PC-3 (cell line): Measurements from ENCODE around the gene NTS. TPM values are rescaled to one million over a fixed set of nuclear protein-coding genes. Genes with fewer than 3 reads are reported as not detected.

ENCODE experiments used
- ATAC-seq: fragments of 200-7000 bp; cut with Tn5 transposase; 2 replicates; pipeline ENCODE4 v1.9.1; 2020; ENCODE audit warnings: mild to moderate bottlenecking, moderate library complexity
- BruUV-seq: library from RNA; stranded (reverse); fragments of 400-500 nt; replicated peaks from 2 replicates; lab custom pipeline; 2021; lab: Mats Ljungman, UMichigan
- CTCF ChIA-PET: fragments of 300-600 bp; sonication (Branson Sonifier 250); formaldehyde crosslinking; loops from one replicate; lab custom pipeline; 2022; ENCODE audit warnings: antibody characterized with exemption; lab: Charles Lee
- POLR2A ChIA-PET: fragments of 300-600 bp; sonication (Branson Sonifier 250); formaldehyde crosslinking; loops from one replicate; lab custom pipeline; 2022; ENCODE audit warnings: antibody characterized with exemption; ENCODE audit not compliant: unreplicated experiment; lab: Charles Lee
- DNase-seq: peaks from one replicate; pipeline ENCODE4 v3.0.0-alpha.2; 2015
- H2AFZ ChIP-seq: fragments of 300-600 bp; sonication (generic); 2 replicates; pipeline ENCODE4 v1.6.0; 2016; ENCODE audit warnings: antibody characterized with exemption, low read length
- H3F3A ChIP-seq: fragments of 300-600 bp; sonication (generic); one replicate; pipeline ENCODE4 v1.6.0; 2017; ENCODE audit warnings: antibody characterized with exemption, low read length, control low read depth, mild to moderate bottlenecking; ENCODE audit not compliant: unreplicated experiment
- H3K27ac ChIP-seq: fragments of 300-600 bp; sonication (generic); 2 replicates; pipeline ENCODE4 v1.5.1; 2016; ENCODE audit warnings: mild to moderate bottlenecking, low read length
- H3K27me3 ChIP-seq: fragments of 300-600 bp; sonication (generic); 2 replicates; pipeline ENCODE4 v1.6.1; 2016; ENCODE audit warnings: low read length, mixed read lengths
- H3K36me3 ChIP-seq: fragments of 300-600 bp; sonication (generic); 2 replicates; pipeline ENCODE4 v1.6.1; 2016; ENCODE audit warnings: low read depth, mixed run types, low read length, mixed read lengths
- H3K4me1 ChIP-seq: fragments of 300-600 bp; sonication (generic); 2 replicates; pipeline ENCODE4 v1.5.1; 2016; ENCODE audit warnings: low read length; ENCODE audit not compliant: insufficient read depth
- H3K4me2 ChIP-seq: fragments of 300-600 bp; sonication (generic); 2 replicates; pipeline ENCODE4 v1.6.0; 2016; ENCODE audit warnings: low read length
- H3K4me3 ChIP-seq: fragments of 300-600 bp; sonication (generic); 2 replicates; pipeline ENCODE4 v1.5.1; 2016; ENCODE audit warnings: mild to moderate bottlenecking, low read length, mixed read lengths
- H3K79me2 ChIP-seq: fragments of 300-600 bp; sonication (generic); 2 replicates; pipeline ENCODE4 v1.6.1; 2017; ENCODE audit warnings: low read length, mixed read lengths
- H3K9ac ChIP-seq: fragments of 300-600 bp; sonication (generic); 2 replicates; pipeline ENCODE4 v1.6.0; 2016; ENCODE audit warnings: mild to moderate bottlenecking, low read length
- H3K9me2 ChIP-seq: fragments of 300-600 bp; sonication (generic); replicated peaks from 2 replicates; pipeline ENCODE4 v1.6.1; 2016; ENCODE audit warnings: mixed run types, low read length, mixed read lengths
- H3K9me3 ChIP-seq: fragments of 300-600 bp; sonication (generic); 2 replicates; pipeline ENCODE4 v1.6.1; 2016; ENCODE audit warnings: low read length, mixed read lengths
- H4K20me1 ChIP-seq: fragments of 300-600 bp; sonication (generic); 2 replicates; pipeline ENCODE4 v1.6.1; 2016; ENCODE audit warnings: low read length, mixed read lengths
- CTCF ChIP-seq: fragments of 300-600 bp; sonication (generic); conservative IDR thresholded peaks from 2 replicates; pipeline ENCODE4 v1.5.1; 2017; ENCODE audit warnings: antibody characterized with exemption, low read depth, mild to moderate bottlenecking, low read length
- EZH2 ChIP-seq: fragments of 300-600 bp; sonication (generic); IDR thresholded peaks from one replicate; pipeline ENCODE4 v1.6.1; 2017; ENCODE audit warnings: antibody characterized with exemption, mild to moderate bottlenecking, low read length; ENCODE audit not compliant: unreplicated experiment
- EZH2phosphoT487 ChIP-seq: fragments of 300-600 bp; sonication (generic); IDR thresholded peaks from 2 replicates; pipeline ENCODE4 v1.6.1; 2018; ENCODE audit warnings: mild to moderate bottlenecking, antibody characterized with exemption, low read length, borderline replicate concordance
- intact Hi-C: fragments of 100-400 bp; cut with micrococcal nuclease; formaldehyde crosslinking; loops from 2 replicates; pipeline ENCODE4 v1.9.0; 2023
- total RNA-seq: library from RNA; depleted of rRNA; stranded (reverse); fragments of >200 nt; gene quantifications from 2 replicates; pipeline ENCODE4 v1.2.3, GENCODE V29; 2014

The NTS gene
- total RNA-seq, 1 experiment from 2014 or later = not detected

GRCh38 chr12:85829391-85829790, 44.7 kb upstream of the NTS start:
- no TSS peak for BruUV-seq
- Histone ChIP-seq H3F3A (no peaks in the 10 kb centered on the region), H3K27ac (no peak overlapping the region), H3K4me3 (no peak overlapping the region), H3K36me3 (no peaks in the 10 kb centered on the region), H3K9me3 (no peaks in the 10 kb centered on the region), H3K9me2 (no peaks in the 10 kb centered on the region), H3K4me1 (peaks cover 9% of the 10 kb centered on the region; the same call in 1 of the 2 replicates), H3K9ac (no peak overlapping the region), H2AFZ (no peak overlapping the region), H3K4me2 (no peak overlapping the region), H3K79me2 (no peaks in the 10 kb centered on the region), H3K27me3 (no peaks in the 10 kb centered on the region), H4K20me1 (no peaks in the 10 kb centered on the region)
- intact Hi-C loops = no loop called here
- ChIA-PET CTCF (no interaction called here), POLR2A (no interaction called here)
- TF ChIP-seq CTCF (no peak), EZH2 (no peak), EZH2phosphoT487 (no peak)
- ATAC-seq (peak; percentile 27; the same call in 1 of the 2 replicates), DNase-seq (peak; percentile 34)

DNA sequence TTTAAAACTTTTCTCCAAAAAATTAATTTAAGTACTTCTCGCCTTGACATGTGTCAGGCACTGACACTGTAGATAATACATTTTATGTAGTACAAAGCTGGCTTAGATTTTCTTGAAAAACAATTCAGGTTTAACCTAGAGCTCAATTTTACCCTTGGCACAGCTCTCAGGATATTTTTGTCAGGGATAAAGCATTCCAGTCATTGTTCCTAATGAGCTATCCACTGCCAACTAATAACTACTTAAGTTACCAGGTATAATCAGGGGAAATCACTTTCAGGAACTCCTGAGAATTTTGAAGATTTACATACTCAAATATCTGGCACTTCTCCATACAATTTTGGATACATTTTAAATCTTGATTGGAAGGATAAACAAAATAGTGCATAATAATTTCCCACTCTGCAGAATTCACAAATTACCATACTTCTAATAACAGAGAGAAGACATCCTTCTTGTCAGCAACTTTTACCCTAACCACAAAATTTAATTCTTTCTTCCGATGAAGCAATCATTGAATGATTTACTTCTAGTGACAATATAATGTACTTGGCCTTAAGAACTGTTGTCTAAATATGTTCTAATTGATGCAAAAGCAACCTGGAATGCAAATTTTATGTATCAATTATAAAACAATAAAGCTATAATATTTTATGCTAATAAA, 42.6 kb upstream of the NTS start:
- ChIA-PET CTCF (no interaction called here), POLR2A (no interaction called here)
- Histone ChIP-seq H3K27me3 (no peaks in the 10 kb centered on the region), H3K9me3 (no peaks in the 10 kb centered on the region), H4K20me1 (no peaks in the 10 kb centered on the region), H3K79me2 (no peaks in the 10 kb centered on the region), H3K4me1 (peaks cover 29% of the 10 kb centered on the region), H3K4me2 (no peak overlapping the region), H3K9ac (no peak overlapping the region), H2AFZ (no peak overlapping the region), H3F3A (no peaks in the 10 kb centered on the region), H3K4me3 (no peak overlapping the region), H3K36me3 (no peaks in the 10 kb centered on the region), H3K27ac (no peak overlapping the region), H3K9me2 (no peaks in the 10 kb centered on the region)
- DNase-seq (no peak), ATAC-seq (no peak)
- intact Hi-C loops = no loop called here
- BruUV-seq = no TSS peak
- TF ChIP-seq EZH2phosphoT487 = no peak
- no peak for TF ChIP-seq CTCF
- no peak for TF ChIP-seq EZH2

DNA sequence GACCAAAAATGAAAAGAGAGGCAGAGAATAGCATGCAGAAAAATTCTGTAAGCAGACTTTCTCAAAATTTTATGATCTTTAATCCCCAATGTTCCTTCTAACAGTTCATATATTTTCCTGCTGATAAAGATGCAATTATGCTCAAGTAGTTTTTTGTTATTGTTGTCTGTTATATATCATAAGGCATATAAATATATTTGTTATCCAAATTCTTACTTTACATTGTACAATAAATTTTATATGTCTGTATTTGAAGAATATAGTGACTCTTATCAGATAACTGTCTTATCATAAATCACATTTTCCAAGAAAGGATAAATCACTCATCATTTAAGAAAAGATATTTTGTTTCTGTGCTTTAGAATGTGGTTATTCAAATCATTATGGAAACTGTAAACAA, 40.5 kb upstream of the NTS start:
- ChIA-PET POLR2A (no interaction called here), CTCF (no interaction called here)
- no TSS peak for BruUV-seq
- Histone ChIP-seq H3K36me3 (no peaks in the 10 kb centered on the region), H4K20me1 (no peaks in the 10 kb centered on the region), H3K9me3 (no peaks in the 10 kb centered on the region), H3K4me1 (peaks cover 35% of the 10 kb centered on the region), H3K4me2 (no peak overlapping the region), H3K9ac (no peak overlapping the region), H3K27me3 (no peaks in the 10 kb centered on the region), H3F3A (no peaks in the 10 kb centered on the region), H3K79me2 (no peaks in the 10 kb centered on the region), H3K4me3 (no peak overlapping the region), H3K9me2 (no peaks in the 10 kb centered on the region), H2AFZ (no peak overlapping the region), H3K27ac (no peak overlapping the region)
- DNase-seq (no peak), ATAC-seq (no peak)
- intact Hi-C loops = no loop called here
- no peak for TF ChIP-seq EZH2phosphoT487
- TF ChIP-seq EZH2 = no peak
- TF ChIP-seq CTCF = no peak
